Suppressor macrophage (primary cell): ENCODE measurements around the gene IL19.
"Not testable (repeated sequence)": the region's sequence is repeated elsewhere in the genome, so short reads cannot be mapped to it uniquely, and the experiment has no call there.

Experiments used
- DNase-seq, 4 experiments: peaks; one replicate each; pipeline ENCODE4 v3.0.0-alpha.2; 2020 to 2022

Gene IL19

DNA sequence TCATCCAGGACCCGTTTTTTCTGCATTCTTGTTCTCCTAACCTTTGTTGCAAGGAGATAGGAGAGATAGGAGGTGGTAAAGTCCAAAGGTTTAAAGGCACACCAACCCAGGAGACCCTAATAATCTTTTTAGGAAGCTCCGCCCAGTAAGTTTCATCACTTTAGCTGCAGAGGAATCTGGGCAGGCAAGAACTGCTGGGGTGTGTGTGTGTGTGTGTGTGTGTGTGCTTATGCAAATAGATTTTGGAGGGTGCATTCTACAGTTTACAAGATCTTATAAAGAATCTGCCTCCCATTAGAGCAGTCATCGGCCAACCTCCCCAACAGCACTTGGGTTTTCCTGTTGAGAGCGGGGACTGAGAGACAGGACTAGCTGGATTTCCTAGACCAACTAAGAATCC is 5.7 kb downstream of the IL19 start:
- peak in 1 of 4 experiments; percentile 47 for DNase-seq

DNA sequence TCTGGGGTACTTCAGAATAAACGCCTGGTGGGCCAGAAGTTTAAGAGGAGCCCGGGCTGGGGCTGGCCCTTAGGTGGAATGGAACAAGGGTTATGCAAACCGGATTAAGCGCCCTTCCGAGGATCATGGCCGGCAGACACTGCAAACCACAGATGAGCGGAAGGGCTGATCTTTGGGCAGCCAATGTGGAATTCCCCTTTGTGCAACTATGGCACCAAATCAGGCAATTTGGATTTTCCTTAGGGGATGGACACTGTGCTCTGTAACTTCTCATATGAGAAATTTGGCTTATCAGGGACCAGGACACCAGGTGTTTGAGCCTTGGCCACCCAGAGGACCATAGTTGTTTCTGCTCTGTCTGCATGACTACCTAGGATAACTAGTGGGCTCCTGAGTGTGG is 7.5 kb downstream of the IL19 start:
- DNase-seq = peak in 2 of 4 experiments; percentile 40 to 45

DNA sequence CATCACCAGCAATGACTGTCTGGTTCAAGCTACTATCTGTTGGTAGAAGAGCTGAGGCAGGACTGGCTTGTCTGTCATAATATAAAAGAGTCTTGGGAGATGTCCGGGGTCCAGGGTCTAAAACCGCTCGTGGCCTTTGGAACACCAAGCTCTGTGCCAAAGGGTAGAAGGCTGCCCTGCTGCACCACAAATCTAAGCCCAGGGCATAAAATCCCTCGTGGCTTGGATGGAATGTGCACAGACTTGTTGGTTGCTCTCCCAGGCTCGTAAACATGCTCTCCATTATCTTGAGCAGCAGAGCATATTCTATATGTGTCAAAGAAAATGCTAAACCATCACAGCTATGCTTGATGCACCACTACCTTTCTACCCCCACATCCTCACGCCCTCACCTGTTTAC is 8.3 kb downstream of the IL19 start:
- DNase-seq = not testable (repeated sequence)

DNA sequence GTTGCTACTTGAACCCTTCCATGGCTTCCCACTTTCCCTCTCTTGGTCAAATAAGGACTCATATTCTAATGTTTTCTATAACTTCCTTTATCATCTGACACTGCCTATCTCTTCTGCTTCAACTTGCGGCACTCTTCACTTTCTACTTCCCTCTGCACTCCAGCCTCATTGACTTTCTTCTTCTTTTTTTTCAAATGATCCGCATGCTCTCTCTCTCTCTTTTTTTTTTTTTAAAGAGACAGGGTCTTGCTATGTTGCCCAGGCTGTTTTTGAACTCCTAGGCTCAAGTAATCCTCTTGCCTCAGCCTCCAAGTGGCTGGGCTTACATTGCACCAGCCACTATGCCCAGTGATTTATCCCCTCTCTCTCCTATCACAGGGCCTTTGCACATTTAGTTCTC is 9.1 kb downstream of the IL19 start:
- DNase-seq = peak; percentile 42 to 79 (median 64)

DNA sequence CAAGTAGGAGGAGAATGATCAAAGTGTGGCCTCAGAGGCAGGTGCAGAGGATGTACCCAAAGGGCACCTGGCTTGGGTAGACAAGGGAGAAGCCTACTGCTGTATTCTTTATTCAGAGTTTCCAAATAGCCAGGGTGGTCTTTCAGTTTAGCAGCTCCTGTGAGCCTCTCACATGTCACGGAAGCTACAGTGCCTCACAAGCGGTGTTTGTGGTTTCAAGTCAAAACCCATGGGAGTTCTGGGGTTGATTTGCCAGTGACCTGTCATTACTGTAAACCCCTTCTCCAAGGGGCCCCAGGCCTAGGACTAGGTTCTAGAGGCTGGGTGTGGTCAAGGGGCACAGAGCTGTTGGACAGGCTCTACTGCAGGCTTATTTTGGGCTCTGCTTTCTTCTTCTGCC is 11.9 kb downstream of the IL19 start:
- DNase-seq = no peak

DNA sequence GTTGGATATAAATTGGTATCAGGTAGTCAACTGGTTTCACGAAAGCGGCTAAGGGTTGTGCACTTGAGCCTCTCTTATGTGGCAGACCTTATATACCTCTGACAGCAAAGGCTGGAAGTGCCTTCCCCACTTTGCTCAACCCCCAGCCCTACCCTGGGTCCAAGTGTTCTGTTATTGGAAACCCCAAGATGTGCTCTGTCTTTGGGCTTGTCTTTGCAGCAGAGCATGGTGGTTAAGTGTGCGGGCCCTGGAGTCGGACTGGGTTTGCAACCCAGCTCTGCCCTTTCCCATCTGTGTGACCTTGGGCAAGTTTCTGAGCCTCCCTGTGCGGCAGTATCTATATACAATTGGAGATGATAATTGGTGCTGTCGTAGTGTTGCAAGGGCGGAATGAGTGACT is 12.9 kb downstream of the IL19 start:
- no peak for DNase-seq

DNA sequence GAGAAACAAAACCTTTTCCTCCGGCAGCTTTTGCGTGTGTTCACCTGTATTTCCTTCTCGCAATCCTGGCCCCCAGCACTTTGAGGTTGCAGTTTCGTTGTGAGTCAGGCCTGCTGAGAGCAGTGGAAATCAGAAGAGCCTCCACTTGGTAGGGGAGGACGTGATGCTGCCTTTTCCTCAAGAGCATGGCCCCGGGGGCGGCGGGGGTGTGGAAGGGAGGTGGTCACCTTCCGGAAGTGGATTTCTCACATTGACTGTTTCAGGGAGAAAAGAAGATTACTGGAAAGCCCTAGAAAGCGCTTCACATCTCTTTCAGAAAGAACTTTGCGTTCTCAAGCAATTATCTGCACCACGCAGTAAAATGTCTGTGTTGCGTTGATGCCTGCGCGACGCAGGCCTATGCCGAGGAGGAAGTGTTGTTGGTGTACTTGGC is 13.9 kb downstream of the IL19 start:
- no peak for DNase-seq

DNA sequence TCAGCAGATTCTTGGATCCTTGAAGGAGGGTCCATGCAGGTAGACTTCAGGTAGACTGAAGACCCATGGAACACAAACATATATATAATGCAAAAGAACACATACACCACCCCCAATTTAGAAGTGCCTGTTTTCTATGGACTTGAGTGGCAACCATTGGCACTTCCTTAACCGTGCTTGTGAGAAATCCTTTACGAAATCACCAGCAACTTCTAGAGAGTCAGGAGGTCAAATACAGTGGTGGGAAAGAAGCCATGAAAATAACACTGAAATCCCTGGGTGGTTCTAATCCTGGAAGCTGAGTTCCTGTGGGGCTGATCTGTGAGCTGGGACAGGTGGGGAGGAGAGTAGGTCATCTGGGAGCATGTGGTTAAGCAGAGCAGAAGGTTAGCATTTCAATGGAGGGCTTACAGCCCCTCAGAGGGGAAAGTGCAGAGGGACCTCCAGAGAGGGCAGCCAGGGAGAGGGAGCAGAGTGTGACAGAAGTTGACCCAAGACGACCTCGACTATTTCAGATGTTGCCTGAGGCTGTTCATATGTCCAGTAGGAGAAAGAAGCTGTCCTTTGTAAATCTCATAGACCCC is 14.7 kb downstream of the IL19 start:
- peak; percentile 36 to 78 (median 57) for DNase-seq

DNA sequence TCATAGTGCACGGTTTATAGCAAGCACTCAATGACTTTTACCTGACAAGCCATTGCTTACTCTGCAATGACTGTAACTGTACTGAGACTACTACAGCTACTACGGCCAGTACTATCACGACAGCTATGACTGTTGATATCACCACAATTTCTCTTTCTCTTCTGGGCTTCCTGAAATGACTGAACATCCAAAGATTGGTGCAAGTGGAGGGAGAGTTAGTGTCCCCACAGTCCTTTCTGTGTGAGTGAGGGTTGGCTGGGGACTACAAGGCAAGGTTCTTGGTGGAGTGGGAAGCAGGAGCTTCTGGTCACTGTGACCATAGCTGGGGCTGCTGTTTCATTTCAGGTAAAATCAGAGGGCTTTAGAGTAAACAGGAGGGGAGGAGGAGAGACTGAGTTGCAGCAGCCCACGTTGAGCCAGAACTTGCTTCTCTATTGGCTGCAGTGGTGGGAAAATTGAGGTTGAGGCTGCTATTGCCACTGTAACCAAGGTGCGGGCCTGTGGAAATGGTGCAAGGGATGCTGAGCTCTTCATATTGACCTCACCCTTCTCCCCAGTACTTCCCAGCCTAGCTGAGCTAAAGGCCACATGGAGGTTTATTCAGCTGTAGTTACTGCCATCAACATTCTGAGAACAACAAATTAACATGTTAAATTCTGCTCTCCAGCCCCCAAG is 15.8 kb downstream of the IL19 start:
- no peak for DNase-seq

DNA sequence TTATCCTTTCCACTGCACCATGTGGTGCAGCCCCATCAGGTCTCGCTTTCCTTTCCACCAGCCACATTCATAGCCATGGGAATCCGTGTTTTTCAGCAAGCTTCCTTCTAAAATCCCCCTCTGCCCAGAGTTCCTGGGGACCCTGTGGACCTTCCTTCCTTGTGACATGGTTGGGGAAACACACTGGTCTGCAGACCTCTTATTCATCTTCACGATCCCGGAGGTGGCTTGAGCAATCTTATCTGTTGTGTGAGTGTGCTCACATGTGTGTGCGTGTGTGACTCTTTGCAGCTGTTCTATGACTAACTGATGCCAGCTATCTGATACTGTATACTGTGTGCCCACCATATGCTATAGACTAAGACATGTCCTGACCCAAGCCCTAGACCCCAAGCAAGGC is 17.3 kb downstream of the IL19 start:
- DNase-seq = peak in 3 of 4 experiments; percentile 40 to 54 (median 44)

DNA sequence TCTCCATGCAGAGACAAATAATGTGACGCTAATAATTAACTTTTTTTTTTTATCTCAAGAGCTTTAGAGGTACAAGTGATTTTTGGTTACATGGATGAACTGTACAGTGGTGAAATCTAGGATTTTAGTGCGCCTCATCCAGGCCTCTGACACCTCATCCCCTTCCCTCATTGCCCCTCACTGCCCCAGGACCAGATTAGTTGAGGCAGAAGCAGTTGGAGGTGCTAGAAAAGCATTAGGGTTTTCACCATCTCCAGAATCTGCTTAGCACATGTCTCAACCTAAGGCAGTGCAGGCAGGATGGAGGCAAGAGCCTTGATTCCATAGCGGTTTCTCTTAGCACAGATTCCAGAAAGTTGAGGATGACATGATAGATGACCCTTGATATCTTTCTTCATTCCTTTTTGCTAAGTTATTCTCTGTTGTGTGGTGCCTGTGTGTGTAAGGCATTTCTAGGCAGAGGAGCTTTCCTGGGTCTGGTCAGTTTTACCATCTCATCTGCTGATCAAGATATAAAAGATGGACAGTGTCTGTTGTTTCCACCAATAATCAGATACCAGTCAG is 18.0 kb downstream of the IL19 start:
- DNase-seq = no peak

DNA sequence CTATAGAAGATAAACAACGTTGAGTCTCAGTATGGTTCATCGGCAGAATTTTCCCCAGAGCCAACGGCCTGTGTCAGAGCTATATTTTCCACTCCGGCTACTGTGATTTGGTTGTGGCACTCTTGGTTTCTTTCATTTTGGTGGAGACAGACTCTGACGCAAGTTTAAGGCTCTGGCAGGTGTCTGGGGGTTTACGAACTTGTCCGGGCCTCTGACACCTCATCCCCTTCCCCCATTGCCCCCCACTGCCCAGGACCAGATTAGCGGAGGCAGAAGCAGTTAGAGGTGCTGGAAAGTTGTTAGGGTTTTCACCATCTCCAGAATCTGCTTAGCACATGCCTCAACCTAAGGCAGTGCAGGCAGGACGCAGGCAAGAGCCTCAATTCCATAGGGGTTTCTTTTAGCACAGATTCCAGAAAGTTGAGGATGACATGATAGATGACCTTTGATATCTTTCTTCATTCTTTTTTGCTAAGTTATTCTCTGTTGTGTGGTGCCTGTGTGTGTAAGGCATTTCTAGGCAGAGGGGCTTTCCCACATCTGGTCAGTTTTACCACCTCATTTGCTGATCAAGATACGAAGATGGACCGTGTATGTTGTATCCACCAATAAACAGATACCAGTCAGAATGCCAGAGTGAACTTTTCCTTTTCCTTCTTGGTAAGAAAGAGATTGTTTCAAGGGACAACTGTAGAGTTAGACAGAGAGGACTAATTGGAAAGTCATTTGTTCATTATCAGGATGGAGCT is 20.1 kb downstream of the IL19 start:
- DNase-seq = no peak

DNA sequence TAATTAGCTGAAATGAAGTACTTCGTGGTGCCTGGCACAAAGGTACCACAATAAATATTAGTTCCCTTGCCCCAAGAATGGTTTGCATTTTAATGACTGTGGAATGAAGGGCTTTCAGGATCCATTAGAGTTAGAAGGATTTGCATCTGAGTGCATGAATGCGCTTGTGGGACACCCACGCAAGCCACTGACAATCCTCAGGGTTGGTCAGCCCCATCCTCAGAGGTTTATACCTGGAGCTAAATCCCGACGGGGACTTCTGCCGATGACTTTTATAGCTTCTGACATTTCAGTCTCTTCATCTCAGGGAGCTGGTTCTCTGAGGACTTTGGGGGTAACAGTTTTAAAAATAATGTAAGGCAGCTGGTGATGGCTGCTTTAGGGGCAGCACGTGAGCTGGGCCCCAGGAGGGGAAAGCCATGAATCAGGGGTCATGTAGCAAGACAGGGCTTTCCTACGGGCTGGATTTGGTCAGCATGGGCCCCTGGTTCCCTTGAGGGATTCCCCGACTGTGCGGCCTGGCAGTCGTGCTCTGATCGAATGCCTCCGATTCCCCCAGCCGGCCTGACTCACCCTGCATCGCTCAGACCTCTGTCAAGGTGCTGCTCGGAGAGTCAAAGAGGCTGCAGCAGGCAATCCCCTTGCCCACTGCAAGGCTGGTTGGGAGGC is 22.5 kb downstream of the IL19 start:
- no peak for DNase-seq

DNA sequence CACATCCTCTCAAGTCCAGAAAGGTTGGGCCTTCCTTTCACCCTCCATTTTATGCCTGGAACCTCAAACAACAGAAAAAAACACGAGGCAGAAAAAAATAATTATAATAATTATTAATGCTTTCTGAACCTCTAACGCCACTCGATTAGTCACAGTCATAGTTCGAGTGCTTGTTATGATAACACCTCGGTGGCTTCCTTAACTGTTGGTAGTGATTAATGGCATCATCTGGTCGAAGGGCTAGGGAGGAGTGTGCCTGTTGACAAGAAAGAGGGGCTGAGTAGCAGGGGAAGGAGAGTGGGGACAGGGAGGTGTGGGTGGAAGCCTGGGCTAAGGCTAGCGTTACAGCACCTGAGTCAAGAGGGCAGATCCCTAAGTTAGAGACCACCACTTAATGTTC is 23.0 kb downstream of the IL19 start:
- DNase-seq = no peak

DNA sequence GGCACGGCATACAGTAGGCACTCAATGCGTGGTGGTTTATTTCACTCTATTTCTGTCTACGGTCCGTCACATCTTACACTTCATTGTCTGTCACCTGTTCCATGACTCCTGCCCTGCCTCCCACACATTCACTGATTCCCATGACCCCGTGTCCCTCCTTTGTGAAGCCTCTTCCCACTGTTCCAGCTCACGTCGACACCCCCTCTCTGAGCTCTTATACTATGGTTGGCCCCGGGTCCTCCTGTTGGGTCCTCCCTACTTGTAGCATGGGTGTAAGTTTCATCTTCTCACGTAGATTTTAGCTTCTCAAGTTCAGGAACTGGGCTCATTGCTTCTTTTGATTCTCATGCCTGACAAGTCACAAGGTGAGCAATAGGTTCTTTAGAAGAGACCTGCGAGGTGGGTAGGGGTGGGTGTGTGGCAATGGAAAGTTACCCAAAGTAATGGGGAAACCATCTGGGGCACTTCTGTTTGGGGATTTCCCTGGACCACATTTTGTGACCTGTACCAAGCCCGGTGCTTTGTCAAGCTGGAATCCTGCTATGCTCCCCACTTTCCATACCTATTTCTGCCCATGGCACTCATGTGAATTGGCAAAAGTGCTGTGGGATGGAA is 23.8 kb downstream of the IL19 start:
- DNase-seq = no peak

DNA sequence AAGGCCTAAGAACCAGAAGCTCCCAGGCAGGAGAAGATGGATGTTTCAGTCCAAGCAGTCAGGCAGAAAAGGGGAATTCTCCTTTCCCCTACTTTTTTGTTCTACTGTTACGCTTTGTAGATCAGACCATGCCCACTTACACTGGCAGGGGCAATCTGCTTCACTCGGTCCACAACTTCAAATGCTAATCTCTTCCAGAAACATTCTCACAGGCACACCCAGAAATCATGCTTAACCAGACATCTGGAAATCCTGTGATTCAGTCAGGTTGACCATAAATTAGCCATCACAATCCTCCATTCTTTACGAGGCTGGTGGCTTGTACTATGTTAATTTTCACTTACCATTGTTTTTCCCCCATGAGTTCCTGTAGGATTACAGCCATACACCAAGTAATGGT is 25.5 kb downstream of the IL19 start:
- no peak for DNase-seq

DNA sequence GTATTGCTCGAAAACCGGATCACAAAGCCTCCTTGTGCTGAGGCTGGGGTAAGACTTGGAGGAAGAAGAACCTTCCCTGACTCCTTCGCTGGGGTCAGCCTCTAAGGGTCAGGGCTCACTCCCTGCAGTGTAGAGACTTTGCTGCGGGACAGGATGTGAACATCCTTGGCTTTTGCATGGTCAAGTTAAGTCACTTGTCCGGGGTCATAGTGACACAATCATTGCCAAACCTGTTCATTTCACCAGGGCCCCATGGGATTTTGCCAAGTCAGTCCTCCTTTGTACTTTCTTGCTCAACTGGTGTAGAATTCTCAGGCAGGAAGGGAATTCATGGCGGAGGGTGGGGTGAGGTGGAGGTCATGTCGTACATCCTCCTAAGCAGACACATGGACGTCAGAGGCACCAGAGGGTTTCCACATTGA is 26.4 kb downstream of the IL19 start:
- peak; percentile 67 to 83 (median 72) for DNase-seq

DNA sequence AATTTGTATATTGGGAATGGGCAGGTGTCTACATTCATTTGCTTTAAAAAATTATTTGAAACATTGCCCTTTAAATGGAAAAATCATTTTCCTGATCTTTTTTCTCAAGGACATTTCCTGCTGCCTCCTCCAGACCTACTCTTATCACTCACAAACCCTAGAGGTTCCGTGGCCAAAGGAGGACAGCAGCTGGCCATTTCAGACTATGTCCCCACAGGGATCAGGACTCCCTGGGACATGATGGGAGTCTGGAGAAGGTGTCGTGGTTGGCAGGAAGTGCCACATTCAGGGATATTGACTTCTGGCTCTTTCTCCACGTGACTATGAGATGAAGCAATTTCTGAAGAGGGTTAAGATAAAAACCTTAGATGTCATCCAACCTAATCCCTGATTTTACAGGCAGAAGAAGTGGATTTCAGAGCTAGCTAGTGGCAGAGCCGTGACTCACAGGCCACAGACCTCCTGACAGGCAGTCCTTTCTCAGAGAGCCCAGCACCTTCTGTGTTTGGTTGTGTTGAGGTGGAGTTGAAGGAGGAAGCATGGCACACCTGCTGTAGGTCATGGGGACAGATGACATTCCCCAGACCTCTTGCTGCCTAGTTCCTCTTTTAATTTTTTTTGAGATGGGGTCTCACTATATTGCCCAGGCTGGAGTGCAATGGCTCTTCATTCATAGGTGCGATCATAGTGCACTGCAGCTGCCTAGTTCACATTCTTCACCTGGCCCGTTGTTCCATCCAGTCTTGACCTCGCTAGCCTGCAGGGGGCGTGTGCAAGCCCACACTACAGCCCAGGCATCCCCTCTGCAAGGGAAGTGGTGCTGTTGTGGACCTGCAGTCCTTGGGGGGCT is 27.2 kb downstream of the IL19 start:
- peak in 3 of 4 experiments; percentile 24 to 49 (median 41) for DNase-seq

DNA sequence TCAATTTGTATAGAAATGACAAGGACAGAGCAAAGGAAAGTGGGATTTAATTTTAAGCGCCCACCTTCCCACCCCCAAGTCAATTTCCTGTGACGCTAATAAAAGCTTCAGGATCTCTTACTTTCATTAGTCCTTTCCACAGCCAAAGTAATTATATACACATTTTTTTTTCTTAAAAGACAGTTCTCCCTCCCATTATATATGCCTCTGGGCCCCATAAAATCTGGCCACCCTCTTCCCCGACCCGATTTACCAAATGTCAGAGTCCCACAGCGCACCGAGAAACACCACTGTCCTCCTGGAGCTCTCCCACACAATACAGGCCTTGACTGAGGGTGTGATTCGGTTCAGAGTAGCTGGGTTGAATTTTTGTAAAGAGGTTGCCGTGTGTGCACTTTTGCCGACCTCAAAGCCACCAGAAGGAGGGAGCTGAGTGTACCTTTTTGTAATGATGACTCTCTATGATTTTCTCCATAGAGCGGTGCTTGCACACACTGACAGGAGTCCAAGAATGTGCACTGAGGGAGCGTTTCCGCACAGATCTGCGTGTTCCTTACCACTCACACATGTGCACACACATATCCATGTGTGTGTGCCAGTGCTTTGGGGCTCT is 27.9 kb downstream of the IL19 start:
- no peak for DNase-seq

DNA sequence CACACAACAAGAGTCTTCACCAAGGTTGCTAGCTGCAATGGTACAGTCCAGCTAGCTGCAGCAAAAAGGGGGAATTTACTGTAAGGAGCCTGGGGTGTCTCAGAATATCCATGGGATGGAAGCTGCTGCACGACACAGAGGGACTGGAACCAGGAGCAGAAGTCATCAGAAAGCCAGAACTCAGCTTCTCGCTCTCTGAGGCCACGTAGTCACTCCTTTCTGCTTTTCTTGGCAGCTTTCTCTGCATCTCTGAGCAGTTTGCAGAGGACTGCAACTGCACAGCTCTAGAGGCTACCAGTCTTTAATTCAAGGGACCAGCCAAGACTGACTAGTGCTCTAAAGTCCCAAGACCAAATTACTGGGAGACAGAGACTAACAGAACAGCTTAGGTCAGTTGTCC is 28.7 kb downstream of the IL19 start:
- DNase-seq = no peak

DNA sequence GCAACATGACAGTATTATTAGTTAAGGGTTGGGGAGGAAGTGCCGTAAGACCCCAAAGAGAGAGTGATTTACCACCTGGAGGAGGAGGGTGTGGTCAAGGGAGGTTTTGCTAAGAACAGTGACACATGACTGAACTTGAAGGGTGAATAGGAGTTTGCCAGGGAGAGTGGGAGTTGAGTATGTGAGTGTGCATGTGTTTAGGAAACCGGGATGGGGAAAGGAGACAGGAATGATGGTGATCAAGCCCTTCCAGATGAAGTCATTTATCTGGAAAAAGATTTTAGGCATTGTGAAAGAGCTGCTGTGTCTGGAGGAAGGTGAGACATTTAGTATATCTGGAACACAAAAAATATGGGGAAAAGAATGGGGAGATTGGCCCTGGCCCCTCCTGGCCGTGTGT is 29.8 kb downstream of the IL19 start:
- no peak for DNase-seq
